ENCODE measurements around the gene SNU13.
A peak's percentile ranks its signal among the peaks of the same experiment; 100 is the strongest.
"Not testable (repeated sequence)": the region's sequence is repeated elsewhere in the genome, so short reads cannot be mapped to it uniquely, and the experiment has no call there.

SNU13 gene

GRCh38 chr22:41688365-41689211 is at the start of gene SNU13:
Gene SNU13 (minus strand): TSS chr22:41688867. CDS start chr22:41688796, 71 bp downstream.
- DNase-seq (ENCODE audit: extremely low read depth in 1 of 2, low read depth in 1 of 2), result peak; percentile 83 to 84

GRCh38 chr22:41733241-41733640 is 44.6 kb upstream of the SNU13 start:
- not testable (repeated sequence) for DNase-seq (ENCODE audit: extremely low read depth in 1 of 2, low read depth in 1 of 2)

- DNase-seq (ENCODE audit: extremely low read depth in 1 of 2, low read depth in 1 of 2), result no peak
These were observed 43.6 kb upstream of the SNU13 start for GRCh38 chr22:41732096-41732772.

- no peak for DNase-seq (ENCODE audit: extremely low read depth in 1 of 2, low read depth in 1 of 2)
These were observed 42.9 kb upstream of the SNU13 start for GRCh38 chr22:41731609-41732008.

GRCh38 chr22:41725510-41726110 is 36.9 kb upstream of the SNU13 start:
- DNase-seq (ENCODE audit: extremely low read depth in 1 of 2, low read depth in 1 of 2), result no peak

- DNase-seq (ENCODE audit: extremely low read depth in 1 of 2, low read depth in 1 of 2), result no peak
These were observed 33.8 kb upstream of the SNU13 start for GRCh38 chr22:41722496-41722895.

- DNase-seq (ENCODE audit: extremely low read depth in 1 of 2, low read depth in 1 of 2), result no peak
These were observed 24.3 kb upstream of the SNU13 start for GRCh38 chr22:41713004-41713403.

GRCh38 chr22:41709341-41709740 is 20.7 kb upstream of the SNU13 start:
- DNase-seq (ENCODE audit: extremely low read depth in 1 of 2, low read depth in 1 of 2), result no peak

GRCh38 chr22:41702763-41703162 is 14.1 kb upstream of the SNU13 start:
- DNase-seq (ENCODE audit: extremely low read depth in 1 of 2, low read depth in 1 of 2), result no peak

- no peak for DNase-seq (ENCODE audit: extremely low read depth in 1 of 2, low read depth in 1 of 2)
These were observed 11.4 kb upstream of the SNU13 start for GRCh38 chr22:41700108-41700364.

- DNase-seq (ENCODE audit: extremely low read depth in 1 of 2, low read depth in 1 of 2), result peak; percentile 78 to 83
These were observed 10.8 kb upstream of the SNU13 start, which contains the start of gene MEI1 for GRCh38 chr22:41699264-41700107. Gene MEI1 (plus strand): TSS chr22:41699503. CDS start chr22:41699539, 36 bp downstream.

- DNase-seq (ENCODE audit: extremely low read depth in 1 of 2, low read depth in 1 of 2), result peak; percentile 80 to 96
These were observed 8.6 kb upstream of the SNU13 start for GRCh38 chr22:41697126-41697775.

GRCh38 chr22:41696703-41697102 is 8.0 kb upstream of the SNU13 start:
- no peak for DNase-seq (ENCODE audit: extremely low read depth in 1 of 2, low read depth in 1 of 2)

- DNase-seq (ENCODE audit: extremely low read depth in 1 of 2, low read depth in 1 of 2), result no peak
These were observed 6.5 kb upstream of the SNU13 start for GRCh38 chr22:41695211-41695610.

- DNase-seq (ENCODE audit: extremely low read depth in 1 of 2, low read depth in 1 of 2), result no peak
These were observed 1.8 kb upstream of the SNU13 start for GRCh38 chr22:41690476-41690875.

- no peak for DNase-seq (ENCODE audit: extremely low read depth in 1 of 2, low read depth in 1 of 2)
These were observed 734 bp downstream of the SNU13 start for GRCh38 chr22:41687901-41688364.

- DNase-seq (ENCODE audit: extremely low read depth in 1 of 2, low read depth in 1 of 2), result not testable (repeated sequence)
These were observed 1.8 kb downstream of the SNU13 start for GRCh38 chr22:41686890-41687289.

- DNase-seq (ENCODE audit: extremely low read depth in 1 of 2, low read depth in 1 of 2), result no peak
These were observed 4.5 kb downstream of the SNU13 start for GRCh38 chr22:41684194-41684593.

GRCh38 chr22:41683616-41684015 is 5.1 kb downstream of the SNU13 start:
- no peak for DNase-seq (ENCODE audit: extremely low read depth in 1 of 2, low read depth in 1 of 2)

- no peak for DNase-seq (ENCODE audit: extremely low read depth in 1 of 2, low read depth in 1 of 2)
These were observed 5.6 kb downstream of the SNU13 start for GRCh38 chr22:41683052-41683451.

Measured in activated CD8-positive, alpha-beta memory T cell treated with anti-CD3 and anti-CD28 coated beads for 1 hour (primary cell).